GM19463 (cell line): ENCODE data around the gene GPHB5.
"Not testable (repeated sequence)": the region's sequence is repeated elsewhere in the genome, so short reads cannot be mapped to it uniquely, and the experiment has no call there.

Experiments used
- ATAC-seq: cut with Tn5 transposase; IDR thresholded peaks from one replicate; pipeline ENCODE4 v1.9.1; 2021; ENCODE audit warnings: mild to moderate bottlenecking, moderate library complexity; ENCODE audit not compliant: unreplicated experiment

The GPHB5 gene, protein sequence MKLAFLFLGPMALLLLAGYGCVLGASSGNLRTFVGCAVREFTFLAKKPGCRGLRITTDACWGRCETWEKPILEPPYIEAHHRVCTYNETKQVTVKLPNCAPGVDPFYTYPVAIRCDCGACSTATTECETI

DNA sequence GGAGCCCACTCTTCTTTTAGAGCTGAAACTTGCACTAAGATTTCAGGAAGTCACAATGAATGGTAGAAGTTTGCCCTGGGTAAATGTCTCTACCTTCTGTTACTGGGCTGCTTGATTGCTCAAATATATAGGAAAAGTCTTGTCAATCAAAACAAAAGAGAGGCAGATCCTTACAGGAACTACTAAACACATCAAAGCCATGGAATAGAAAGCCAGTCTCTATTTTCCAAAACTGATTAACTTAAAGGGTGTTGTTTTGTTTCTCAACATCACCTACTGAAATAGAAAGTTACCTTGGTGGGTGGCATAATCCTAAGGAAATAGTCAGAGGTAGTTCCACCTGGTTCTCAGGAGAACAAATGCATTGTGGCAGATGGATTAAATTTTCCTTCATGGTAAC, at the start of gene GPHB5:
GPHB5 (minus strand) TSS at position 101 of the 400 bp plus-strand sequence. CDS start 1,086 bp downstream, outside the sequence.
- no peak for ATAC-seq

DNA sequence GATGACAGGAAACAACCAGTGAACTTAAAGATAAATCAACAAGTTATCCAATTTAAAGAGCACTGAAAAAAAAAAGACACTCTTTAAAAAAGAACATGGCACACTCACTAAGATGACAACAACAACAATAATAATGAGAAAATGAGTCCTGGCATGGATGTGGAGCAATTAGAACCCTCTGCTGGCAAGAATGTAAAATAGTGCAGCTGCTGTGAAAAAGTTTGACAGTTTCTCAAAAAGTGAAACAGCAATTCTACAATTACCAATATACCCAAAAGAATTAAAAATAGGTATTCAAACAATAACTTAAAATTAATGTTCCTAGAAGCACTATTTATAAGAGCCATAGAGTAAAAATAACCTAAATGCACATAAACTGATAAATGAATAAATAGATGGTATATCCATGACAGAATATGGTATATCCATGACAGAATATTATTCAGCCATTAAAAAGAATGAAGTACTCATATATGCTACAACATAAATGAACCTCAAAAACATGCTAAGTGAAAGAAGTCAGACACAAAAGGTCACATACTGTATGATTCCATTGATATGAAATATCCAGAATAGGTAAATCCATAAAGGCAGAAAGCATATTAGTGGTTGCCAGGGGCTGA, 49.1 kb upstream of the GPHB5 start:
- no peak for ATAC-seq

DNA sequence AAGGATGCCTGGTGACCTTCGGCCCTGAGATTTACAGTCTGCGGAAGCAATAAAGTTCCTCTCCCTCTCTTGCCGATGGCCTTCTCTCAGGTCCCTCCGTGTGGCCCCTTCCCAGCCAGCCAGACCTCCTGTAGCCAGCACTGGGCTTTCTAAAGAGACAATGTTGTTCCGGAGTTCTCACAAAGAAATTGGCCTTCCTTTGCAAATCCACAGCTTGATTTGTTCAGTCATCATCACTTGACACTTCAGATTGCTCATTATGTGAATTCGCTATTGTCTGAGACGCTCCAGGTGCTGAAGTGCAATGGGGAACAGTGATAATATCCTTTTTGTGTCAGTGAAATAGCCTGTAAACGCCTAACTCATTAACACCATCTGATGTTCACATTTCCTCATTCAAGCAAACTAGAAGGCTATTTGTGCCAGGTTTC, 43.7 kb upstream of the GPHB5 start:
- no peak for ATAC-seq

DNA sequence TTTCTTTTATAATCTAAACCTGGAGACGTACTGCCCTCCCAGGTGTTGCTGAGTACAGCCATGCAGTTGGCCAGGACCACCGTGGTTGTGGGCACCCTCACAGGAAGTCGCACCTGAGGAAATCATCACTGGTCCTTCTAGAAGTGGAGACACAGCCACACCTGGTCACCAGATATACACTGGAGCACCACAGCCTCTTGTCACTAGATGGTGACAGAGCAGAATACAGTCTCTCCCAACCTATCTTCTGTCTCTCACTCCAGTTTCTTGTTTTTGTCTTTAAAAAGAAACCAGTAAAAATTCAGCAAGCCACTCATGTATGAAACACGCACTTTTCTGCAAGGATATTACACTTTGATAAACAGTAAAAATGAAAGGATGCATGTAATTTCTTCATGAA, 43.1 kb upstream of the GPHB5 start:
- no peak for ATAC-seq

DNA sequence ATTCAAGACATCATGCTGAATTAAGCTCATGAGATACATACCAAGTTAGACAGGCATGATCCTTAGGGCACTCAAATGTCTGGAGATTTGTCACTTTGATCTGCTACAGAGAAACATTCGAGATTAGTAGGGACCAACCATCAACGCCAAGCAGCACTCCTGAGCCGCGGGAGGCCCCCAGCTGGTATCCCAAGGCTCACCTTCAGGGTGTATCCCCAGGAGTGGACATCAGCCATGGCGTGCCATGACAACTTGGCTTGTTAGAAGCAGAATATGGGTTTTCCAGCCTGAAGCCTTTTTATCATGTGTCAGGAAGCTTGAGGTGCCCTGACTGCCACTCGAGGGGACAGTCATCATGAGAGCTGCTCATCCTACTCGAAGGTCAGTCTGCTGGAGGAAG, 39.1 kb upstream of the GPHB5 start:
- no peak for ATAC-seq

DNA sequence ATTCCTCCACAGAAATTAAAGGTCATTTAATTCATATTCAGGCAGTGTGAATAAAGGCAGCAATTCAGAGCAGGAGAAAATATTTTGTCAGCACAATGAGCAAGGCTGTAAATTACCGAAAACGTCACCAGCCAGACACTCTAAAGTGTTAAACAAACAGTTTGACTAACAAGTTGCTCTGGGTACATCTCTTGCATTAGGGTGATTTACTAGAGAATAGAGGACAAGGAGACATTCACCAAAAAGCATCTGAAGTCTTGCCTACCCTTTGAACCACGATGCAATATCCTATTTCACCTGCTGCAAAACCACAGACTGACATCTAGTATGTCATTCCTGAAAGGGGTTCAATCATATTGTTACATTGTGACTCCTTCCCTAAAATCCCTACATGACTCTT, 27.1 kb upstream of the GPHB5 start:
- ATAC-seq, result no peak

DNA sequence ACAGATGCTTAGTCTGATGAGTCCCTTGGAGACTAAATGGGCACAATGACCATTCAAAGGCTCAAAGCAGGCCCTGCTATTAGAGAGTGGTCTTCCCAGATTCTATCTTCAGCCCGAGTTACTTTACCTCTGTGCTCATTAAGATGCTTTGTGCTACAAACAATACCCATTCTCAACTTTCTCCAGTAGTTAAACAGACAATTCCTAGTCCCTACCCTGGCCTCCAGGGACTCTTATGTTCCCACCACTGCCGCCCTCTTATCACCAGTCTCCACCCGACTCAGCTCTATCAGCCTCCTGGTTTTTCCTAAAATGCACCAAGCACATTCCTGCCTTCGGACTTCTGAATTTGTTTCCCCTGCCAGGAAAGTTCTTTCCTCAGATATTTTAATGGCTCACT, 25.6 kb upstream of the GPHB5 start:
- ATAC-seq, result no peak

DNA sequence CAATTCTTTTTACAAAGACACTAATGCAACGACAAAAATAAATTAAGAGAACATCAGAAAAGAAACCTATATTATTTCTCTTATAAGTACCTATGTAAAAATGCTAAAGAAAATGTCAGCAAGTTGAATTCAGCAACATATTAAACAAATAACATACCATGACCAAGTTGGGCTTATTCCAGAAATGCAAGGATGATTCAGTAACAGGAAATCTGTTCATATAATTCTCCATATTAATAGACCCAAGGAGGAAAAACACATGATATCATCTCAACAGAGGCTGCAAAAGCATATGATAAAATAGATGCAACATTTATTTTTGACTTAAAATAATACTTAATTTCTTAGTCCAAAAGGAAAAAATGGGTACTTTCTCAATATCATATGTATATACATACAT, 25.1 kb upstream of the GPHB5 start:
- no peak for ATAC-seq

DNA sequence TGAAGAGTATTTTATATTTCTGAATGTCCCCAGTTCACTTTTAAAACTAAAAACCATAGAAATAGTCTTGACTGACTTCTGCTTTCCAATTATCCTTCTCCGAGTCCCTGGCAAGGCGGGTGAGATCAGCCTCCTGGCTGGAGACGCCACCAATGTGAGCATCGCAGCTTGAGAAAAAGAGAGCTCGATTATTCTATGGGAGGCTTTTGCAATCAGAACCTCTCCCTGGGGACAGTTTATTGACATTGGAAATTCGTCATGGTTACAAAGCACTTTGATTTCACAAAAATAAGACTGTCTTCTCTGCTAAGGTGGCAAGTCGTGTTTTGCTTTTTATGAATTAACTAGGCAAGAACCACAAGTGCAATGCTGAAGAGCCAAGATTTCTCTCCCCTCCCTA, 23.6 kb upstream of the GPHB5 start:
- no peak for ATAC-seq

DNA sequence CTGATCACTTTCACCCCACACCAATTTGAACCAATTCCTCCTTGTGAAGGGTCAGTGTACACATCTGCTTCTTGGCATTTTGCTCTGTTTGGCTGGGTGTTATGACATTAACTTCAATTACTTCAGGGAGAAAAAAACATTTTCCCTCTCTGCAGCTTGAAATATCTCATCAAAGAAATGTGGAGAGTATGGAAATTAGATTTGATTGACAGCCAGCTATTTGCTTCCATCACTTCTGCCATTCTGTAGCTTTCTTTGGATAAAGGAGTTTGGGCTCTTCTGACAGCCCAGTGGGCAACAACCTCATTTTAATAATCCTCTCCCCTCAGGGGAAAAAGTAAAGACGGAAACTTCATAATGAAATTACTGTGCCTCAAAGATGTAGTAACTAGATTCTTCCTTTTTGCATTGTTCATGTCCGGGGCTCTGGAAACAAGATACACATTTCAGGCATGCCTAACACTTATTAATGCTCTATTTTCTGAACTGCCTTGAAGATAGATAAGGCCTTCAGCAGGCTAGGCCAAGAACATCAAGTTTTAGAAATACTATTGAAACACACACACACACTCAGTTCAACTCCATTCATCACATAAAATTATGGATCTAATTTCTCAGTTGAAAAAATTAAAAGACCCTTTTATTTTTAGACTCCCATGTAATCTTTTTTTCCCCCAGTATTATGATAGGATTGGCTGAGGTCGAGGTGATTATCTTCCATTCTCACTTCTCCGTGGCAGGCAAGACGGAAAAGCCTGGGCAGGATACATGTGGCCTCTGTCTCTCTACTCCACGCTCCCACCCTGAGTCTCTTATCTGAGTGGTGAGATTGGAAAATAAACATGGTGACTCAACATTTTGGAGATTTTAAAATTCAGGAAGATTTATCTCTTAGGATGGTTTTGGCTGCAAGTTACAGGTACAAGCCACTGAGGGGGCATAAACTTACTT, 10.3 kb upstream of the GPHB5 start:
- ATAC-seq, result no peak

DNA sequence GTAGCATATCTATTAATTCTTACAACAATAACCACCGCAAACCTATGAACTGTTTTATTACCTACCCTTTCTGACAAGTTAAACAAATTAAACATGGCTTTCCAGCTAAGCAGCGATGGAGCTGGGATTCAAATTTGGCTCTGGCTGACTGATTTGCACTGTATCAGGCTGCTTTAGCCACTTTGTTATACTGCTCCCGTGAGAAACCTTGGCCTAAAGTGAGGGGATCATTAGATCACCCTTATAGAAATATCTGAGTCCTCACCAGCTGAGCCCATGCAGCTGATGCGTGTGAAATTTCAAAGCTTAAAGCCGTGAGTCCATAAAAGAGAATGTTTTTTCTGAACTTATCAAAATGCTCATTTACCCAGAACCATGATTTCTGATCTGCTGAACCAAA, 8.1 kb upstream of the GPHB5 start:
- no peak for ATAC-seq

DNA sequence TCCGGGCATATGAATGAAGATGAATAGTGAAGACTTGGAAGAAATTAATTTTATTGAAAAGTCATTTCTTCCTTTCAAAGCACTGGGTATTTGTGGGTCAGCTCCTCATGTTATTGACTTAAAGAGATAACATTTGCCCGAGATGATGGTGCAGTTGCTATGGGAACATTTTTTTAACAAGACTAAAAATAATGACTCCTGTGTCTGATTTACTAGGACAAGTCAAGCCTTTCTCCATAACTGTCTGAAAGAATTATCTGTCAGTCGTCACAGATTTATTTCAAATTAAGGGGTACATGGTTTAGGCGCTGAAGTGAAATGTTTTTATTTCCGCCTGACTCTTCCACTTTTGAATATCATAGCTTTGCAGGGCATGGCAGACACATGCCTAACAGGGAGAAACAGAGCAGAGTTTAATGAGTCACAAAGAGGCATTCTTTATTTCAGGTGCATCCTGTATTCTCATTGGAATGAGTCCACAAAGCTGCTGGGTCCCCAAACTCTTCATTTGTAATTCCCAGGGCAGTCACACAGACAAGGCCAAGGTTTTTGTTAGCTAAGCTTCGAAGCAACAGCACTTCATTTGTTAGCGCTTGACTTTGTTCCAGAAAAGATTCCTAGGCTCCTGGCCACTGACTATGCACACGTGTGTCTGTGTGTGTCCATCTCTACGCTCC, 4.3 kb upstream of the GPHB5 start:
- ATAC-seq, result no peak

DNA sequence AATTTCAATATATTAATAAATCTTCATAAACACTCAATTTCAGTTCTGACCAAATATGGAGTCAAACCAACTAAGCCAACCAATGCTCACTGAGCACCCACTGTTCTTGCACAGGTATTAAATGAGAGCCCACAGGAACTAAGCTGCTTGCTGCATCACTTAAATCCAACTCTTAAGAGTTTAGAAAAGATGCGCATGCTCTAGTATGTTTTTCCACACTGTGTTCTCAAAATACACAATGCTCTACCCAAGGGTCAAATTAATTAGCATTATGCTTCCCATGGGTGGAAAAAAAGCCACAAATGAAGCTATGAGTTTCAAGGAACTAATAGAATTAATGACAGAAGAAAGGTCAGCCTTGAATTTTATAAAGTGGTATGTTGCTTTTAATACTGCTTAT, 3.7 kb upstream of the GPHB5 start:
- ATAC-seq, result no peak

DNA sequence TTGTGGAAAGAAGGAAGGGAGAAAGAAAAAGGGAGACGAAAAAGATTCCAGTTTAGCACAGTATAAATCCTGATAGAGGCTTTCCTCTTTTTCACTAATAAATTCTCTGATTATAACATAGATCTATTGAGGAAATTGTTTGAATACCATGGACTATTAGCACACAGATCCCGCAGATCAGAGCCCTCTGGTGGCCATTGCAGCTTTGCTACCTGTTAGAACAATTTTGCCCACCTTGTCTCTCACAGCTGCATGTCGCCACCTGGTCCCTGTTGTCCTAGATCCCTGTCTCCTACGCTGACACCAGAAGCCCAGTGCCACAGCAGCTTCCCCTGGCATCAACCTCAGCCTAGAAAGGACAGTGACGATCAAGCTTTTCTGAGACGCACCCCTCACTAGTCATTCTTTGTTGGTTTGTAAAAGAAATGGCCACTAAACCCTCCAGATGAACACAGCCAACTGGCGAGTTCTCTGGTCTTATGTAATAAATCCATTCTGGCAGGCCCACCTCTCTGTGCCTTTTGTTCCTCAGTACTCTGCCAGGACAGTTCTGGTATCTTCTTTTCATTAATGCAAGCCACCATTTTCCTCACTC, 9.9 kb downstream of the GPHB5 start:
- ATAC-seq, result no peak

DNA sequence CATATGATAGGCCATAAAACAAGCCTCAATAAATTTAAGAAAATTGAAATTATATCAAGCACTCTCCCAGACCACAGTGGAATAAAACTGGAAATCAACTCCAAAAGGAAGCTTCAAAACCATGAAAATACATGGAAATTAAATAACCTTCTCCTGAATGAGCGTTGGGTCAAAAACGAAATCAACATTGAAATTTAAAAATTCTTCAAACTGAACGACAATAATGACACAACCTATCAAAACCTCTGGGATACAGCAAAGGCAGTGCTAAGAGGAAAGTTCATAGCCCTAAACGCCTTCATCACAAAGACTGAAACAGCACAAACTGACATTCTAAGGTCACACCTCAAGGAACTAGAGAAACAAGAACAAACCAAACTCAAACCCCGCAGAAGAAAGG, 14.3 kb downstream of the GPHB5 start:
- ATAC-seq, result not testable (repeated sequence)

DNA sequence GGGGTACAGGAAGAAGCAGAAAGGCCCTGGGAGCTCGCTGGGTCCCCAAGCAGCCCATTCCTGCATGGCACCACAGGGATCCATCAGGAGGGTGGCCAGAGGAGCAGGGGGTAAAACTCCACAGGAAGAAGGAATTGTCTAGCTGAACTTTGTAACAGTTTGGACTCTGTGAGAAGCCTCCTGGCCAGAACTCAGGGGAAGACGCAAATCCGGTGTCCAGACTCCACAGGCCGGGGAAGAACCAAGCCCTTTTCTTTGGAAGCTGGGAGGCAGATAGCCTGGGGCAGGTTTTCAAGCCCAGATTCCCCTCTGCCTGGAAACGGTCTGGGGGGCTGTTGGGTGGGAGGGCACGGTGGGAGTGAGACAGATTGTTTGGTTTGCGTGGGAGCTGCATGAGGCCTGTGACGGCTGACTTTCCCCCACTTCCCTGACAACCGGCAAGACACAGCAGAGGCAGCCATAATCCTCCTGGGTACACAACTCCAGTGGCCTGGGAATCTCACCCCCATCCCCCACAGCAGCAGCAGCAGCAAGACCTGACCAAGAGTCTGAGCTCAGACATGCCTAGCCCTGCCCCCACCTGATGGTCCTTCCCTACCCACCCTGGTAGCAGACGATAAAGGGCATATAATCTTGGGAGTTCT, 16.7 kb downstream of the GPHB5 start:
- ATAC-seq, result no peak

DNA sequence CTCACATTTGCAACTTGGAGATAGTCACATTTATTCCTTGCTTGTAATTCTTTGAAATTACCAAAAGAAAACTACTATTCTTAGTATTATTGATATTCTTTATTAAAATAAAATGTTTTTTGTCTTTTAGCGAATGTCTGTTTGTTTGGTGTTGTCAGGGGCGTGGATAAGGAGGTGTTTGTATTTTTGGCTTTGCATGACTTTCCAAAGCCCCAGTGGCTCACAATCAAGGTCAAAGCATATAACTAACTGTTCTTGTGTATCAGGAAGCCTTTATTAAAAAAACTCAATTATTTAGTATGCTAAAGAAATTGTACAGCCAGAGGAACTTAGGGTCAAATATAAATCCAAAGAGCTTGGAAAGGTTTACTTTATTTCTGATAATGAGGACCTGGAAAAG, 17.9 kb downstream of the GPHB5 start:
- no peak for ATAC-seq

DNA sequence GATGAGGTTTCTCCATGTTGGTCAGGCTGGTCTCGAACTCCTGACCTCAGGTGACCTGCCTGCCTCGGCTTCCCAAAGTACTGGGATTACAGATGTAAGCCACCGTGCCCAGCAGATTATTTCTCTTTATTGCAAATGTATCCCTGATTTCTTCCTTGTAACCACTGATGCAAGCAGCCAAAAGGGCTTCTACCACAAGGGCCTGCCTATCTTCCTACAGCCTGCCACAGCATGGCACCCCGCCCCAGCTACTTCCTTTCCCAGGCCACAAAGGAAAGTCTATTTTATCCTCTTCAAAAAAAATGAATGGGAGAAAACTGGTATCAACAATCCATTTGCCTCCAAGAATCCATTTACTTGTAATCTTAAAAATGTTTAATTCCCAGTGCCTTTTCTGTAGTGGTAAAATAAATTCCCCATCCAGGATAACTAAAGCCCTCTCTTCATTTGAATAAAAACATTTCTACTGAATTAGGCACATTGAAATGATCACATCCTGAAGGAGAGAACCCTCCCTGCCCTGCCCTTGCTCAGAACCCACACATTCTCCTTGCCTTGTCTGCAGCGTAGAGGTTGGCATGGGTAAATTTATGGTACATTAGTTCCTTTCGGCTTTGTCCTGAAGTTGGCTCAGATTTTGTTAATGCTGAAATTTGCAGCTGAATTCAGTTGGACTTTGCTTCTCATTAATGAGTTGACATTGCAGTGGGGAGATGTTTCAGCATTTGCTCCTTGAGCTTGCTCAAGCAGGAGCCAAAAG, 19.2 kb downstream of the GPHB5 start:
- no peak for ATAC-seq

DNA sequence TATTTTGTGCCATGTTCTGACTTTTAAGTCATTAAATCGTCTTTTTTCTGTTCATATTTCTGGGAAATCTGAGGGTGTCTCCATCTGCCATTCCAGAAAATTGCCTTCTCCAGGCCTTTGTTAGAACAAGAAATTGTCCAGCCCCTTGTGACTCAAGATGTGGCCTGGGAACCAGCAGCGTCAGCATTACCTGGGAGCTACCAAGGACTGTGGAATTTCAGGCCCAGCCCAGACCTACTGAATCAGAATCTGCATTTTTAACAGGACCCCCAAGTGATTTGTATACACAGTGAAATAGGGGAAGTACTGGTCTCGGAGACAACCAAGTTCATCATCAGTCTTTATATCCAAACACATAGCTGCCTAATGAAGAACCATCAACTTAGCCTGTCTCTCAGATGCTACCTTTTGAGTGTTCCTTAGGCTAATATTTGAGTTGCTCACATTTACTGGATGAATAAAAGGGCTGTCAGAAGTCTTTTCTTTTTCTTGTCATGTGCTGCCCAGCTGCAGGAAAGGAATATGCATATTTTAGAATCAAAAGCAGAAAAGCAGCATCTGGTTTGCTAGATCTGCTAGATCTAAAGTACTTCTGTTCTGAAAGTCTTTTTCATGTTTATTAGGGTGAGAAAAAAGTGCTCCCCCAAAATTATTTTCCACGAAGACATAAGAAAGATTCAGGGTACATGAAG, 21.2 kb downstream of the GPHB5 start:
- no peak for ATAC-seq
